NCI-H2081 treated with DMSO at 0.1 percent for 48 hours (cell line): ENCODE results near the gene FAM170A.

Source experiments
- DNase-seq: peaks from one replicate; lab custom pipeline; 2025; lab: John Stamatoyannopoulos, UW

FAM170A gene

GRCh38 chr5:119629339-119629738, at the start of gene FAM170A:
Gene FAM170A, plus strand, starts transcription at chr5:119629558. Its CDS starts 211 bp downstream, at chr5:119629769.
- no peak for DNase-seq

GRCh38 chr5:119582987-119583386, 46.4 kb upstream of the FAM170A start:
- no peak for DNase-seq

GRCh38 chr5:119583684-119584083, 45.7 kb upstream of the FAM170A start:
- DNase-seq, result no peak

GRCh38 chr5:119596046-119596445, 33.3 kb upstream of the FAM170A start:
- DNase-seq, result no peak

GRCh38 chr5:119597728-119598298, 31.5 kb upstream of the FAM170A start:
- no peak for DNase-seq

- DNase-seq, result no peak
Observed at GRCh38 chr5:119613937-119614336, 15.4 kb upstream of the FAM170A start.

GRCh38 chr5:119614838-119615237, 14.5 kb upstream of the FAM170A start:
- no peak for DNase-seq

GRCh38 chr5:119626086-119626485, 3.3 kb upstream of the FAM170A start:
- no peak for DNase-seq

GRCh38 chr5:119630752-119631440, 1.5 kb downstream of the FAM170A start:
- DNase-seq, result no peak

GRCh38 chr5:119631660-119632059, 2.3 kb downstream of the FAM170A start:
- no peak for DNase-seq

GRCh38 chr5:119651486-119651885, 22.1 kb downstream of the FAM170A start:
- no peak for DNase-seq

- DNase-seq, result no peak
Observed at GRCh38 chr5:119655061-119655460, 25.7 kb downstream of the FAM170A start.

- no peak for DNase-seq
Observed at GRCh38 chr5:119656023-119656422, 26.7 kb downstream of the FAM170A start.

GRCh38 chr5:119666542-119666941, 37.2 kb downstream of the FAM170A start:
- no peak for DNase-seq

- no peak for DNase-seq
Observed at GRCh38 chr5:119678351-119679028, 49.1 kb downstream of the FAM170A start.

GRCh38 chr5:119680080-119680479, 50.7 kb downstream of the FAM170A start:
- DNase-seq, result no peak

- DNase-seq, result no peak
Observed at GRCh38 chr5:119681734-119682133, 52.4 kb downstream of the FAM170A start.

GRCh38 chr5:119682372-119682771, 53.0 kb downstream of the FAM170A start:
- no peak for DNase-seq
